Parathyroid adenoma (tissue), 2 donors: ENCODE results near the gene MAGI1.

Experiments used
- H2AFZ ChIP-seq: fragments of 300-600 bp; sonication (generic); one replicate; pipeline ENCODE4 v1.7.0; 2017; ENCODE audit warnings: antibody characterized with exemption, mild to moderate bottlenecking
- H3K27ac ChIP-seq: fragments of 300-600 bp; sonication (generic); one replicate; pipeline ENCODE4 v1.7.0; 2017
- H3K27me3 ChIP-seq: fragments of 300-600 bp; sonication (generic); one replicate; pipeline ENCODE4 v1.7.0; 2017; ENCODE audit warnings: low read length; ENCODE audit not compliant: control insufficient read depth, insufficient read depth
- H3K36me3 ChIP-seq: fragments of 300-600 bp; sonication (generic); one replicate; pipeline ENCODE4 v1.7.0; 2017; ENCODE audit warnings: low read length; ENCODE audit not compliant: control insufficient read depth, insufficient read depth
- H3K4me1 ChIP-seq: fragments of 300-600 bp; sonication (generic); one replicate; pipeline ENCODE4 v1.7.0; 2017; ENCODE audit warnings: control low read depth
- H3K4me2 ChIP-seq: fragments of 300-600 bp; sonication (generic); one replicate; pipeline ENCODE4 v1.7.0; 2017; ENCODE audit warnings: low read length
- H3K4me3 ChIP-seq: fragments of 300-600 bp; sonication (generic); one replicate; pipeline ENCODE4 v1.7.0; 2017; ENCODE audit warnings: low read depth, low read length
- H3K79me2 ChIP-seq: fragments of 300-600 bp; sonication (generic); one replicate; pipeline ENCODE4 v1.7.0; 2017; ENCODE audit warnings: control low read depth
- H3K9ac ChIP-seq: fragments of 300-600 bp; sonication (generic); one replicate; pipeline ENCODE4 v1.7.0; 2017; ENCODE audit warnings: mild to moderate bottlenecking
- H3K9me3 ChIP-seq: fragments of 300-600 bp; sonication (generic); one replicate; pipeline ENCODE4 v1.7.0; 2017; ENCODE audit warnings: low read length; ENCODE audit not compliant: control insufficient read depth
- CTCF ChIP-seq: fragments of 300-600 bp; sonication (generic); IDR thresholded peaks from one replicate; pipeline ENCODE4 v1.7.0; 2017; ENCODE audit warnings: antibody characterized with exemption, mild to moderate bottlenecking
- donor health status: primary hyperparathyroidism.

MAGI1 gene

GRCh38 chr3:65819896-65820295, 218.8 kb downstream of the MAGI1 start:
- Histone ChIP-seq H2AFZ (no peak overlapping the region), H3K4me1 (no peaks in the 10 kb centered on the region), H3K4me3 (no peak overlapping the region), H3K36me3 (no peaks in the 10 kb centered on the region), H3K9me3 (no peaks in the 10 kb centered on the region), H3K4me2 (no peak overlapping the region), H3K79me2 (no peaks in the 10 kb centered on the region), H3K9ac (no peak overlapping the region), H3K27ac (no peak overlapping the region), H3K27me3 (no peaks in the 10 kb centered on the region)
- no peak for TF ChIP-seq CTCF

GRCh38 chr3:65817553-65818126, 221.1 kb downstream of the MAGI1 start:
- no peaks in the 10 kb centered on the region for H3K79me2 ChIP-seq
- no peaks in the 10 kb centered on the region for H3K27me3 ChIP-seq
- no peak overlapping the region for H3K4me2 ChIP-seq
- no peak overlapping the region for H3K27ac ChIP-seq
- H3K9ac ChIP-seq = no peak overlapping the region
- H3K9me3 ChIP-seq = no peaks in the 10 kb centered on the region
- TF ChIP-seq CTCF = no peak
- H3K4me1 ChIP-seq = no peaks in the 10 kb centered on the region
- no peak overlapping the region for H2AFZ ChIP-seq
- H3K4me3 ChIP-seq = no peak overlapping the region
- no peaks in the 10 kb centered on the region for H3K36me3 ChIP-seq

GRCh38 chr3:65816208-65816607, 222.5 kb downstream of the MAGI1 start:
- Histone ChIP-seq H3K27ac (no peak overlapping the region), H3K9ac (no peak overlapping the region), H3K27me3 (no peaks in the 10 kb centered on the region), H3K79me2 (no peaks in the 10 kb centered on the region), H2AFZ (no peak overlapping the region), H3K9me3 (no peaks in the 10 kb centered on the region), H3K4me1 (no peaks in the 10 kb centered on the region), H3K4me2 (no peak overlapping the region), H3K36me3 (no peaks in the 10 kb centered on the region), H3K4me3 (no peak overlapping the region)
- no peak for TF ChIP-seq CTCF

GRCh38 chr3:65814845-65815578, 223.7 kb downstream of the MAGI1 start:
- H2AFZ ChIP-seq = no peak overlapping the region
- H3K4me2 ChIP-seq = no peak overlapping the region
- H3K4me3 ChIP-seq = no peak overlapping the region
- H3K9ac ChIP-seq = no peak overlapping the region
- no peaks in the 10 kb centered on the region for H3K9me3 ChIP-seq
- H3K27ac ChIP-seq = no peak overlapping the region
- H3K27me3 ChIP-seq = no peaks in the 10 kb centered on the region
- TF ChIP-seq CTCF = no peak
- no peaks in the 10 kb centered on the region for H3K79me2 ChIP-seq
- H3K36me3 ChIP-seq = no peaks in the 10 kb centered on the region
- H3K4me1 ChIP-seq = no peaks in the 10 kb centered on the region

- no peak for TF ChIP-seq CTCF
- no peaks in the 10 kb centered on the region for H3K27me3 ChIP-seq
- H2AFZ ChIP-seq = no peak overlapping the region
- no peak overlapping the region for H3K9ac ChIP-seq
- H3K9me3 ChIP-seq = no peaks in the 10 kb centered on the region
- no peak overlapping the region for H3K27ac ChIP-seq
- H3K4me3 ChIP-seq = no peak overlapping the region
- H3K4me2 ChIP-seq = no peak overlapping the region
- no peaks in the 10 kb centered on the region for H3K79me2 ChIP-seq
- no peaks in the 10 kb centered on the region for H3K4me1 ChIP-seq
- H3K36me3 ChIP-seq = no peaks in the 10 kb centered on the region
Observed at GRCh38 chr3:65811892-65812291, 226.8 kb downstream of the MAGI1 start.
